K562 (cell line): ENCODE data around the gene STX1A. TPM values are rescaled to one million over a fixed set of nuclear protein-coding genes. Genes with fewer than 3 reads are reported as not detected.

Experiments used
- ATF7 ChIP-seq: fragments of 450-650 bp; IDR thresholded peaks from 2 replicates; pipeline ENCODE4 v1.7.1; 2014; ENCODE audit warnings: mild to moderate bottlenecking, moderate library complexity
- BHLHE40 ChIP-seq: IDR thresholded peaks from 2 replicates; pipeline ENCODE4 v1.6.1; 2011; ENCODE audit warnings: low read length, improper control_type of control experiment
- HMGN3 ChIP-seq: IDR thresholded peaks from 2 replicates; pipeline ENCODE4 v1.6.1; 2011; ENCODE audit warnings: borderline replicate concordance, low read depth, mild to moderate bottlenecking, mixed read lengths, low read length; ENCODE audit not compliant: insufficient read length; ENCODE audit errors: extremely low read depth
- MAFG ChIP-seq: fragments of 450-650 bp; conservative IDR thresholded peaks from 2 replicates; pipeline ENCODE4 v1.6.1; 2016; ENCODE audit warnings: missing genetic modification characterization, missing compliant biosample characterization
- POLR2AphosphoS5 ChIP-seq: IDR thresholded peaks from 2 replicates; pipeline ENCODE4 v1.6.1; 2011; ENCODE audit warnings: mild to moderate bottlenecking, low read depth, low read length, moderate library complexity; ENCODE audit not compliant: control insufficient read depth, insufficient read depth
- SNRNP70 ChIP-seq: fragments of 200-400 bp; formaldehyde crosslinking; optimal IDR thresholded peaks from 2 replicates; pipeline ENCODE3; 2017; ENCODE audit warnings: low read depth, low read length
- TEAD4 ChIP-seq, 2 experiments: sonication (generic) in 1 of 2; formaldehyde crosslinking in 1 of 2; IDR thresholded peaks; 2 replicates each; pipeline versions ENCODE4 v1.6.1 to v1.8.0; 2012 to 2022; ENCODE audit warnings: borderline replicate concordance in 1 of 2, inconsistent platforms in 1 of 2, low read length in 1 of 2, mild to moderate bottlenecking in 1 of 2, missing genetic modification reagents in 1 of 2
- ZNF436 ChIP-seq: fragments of 250-450, 450-650 bp; sonication (Bioruptor Pico); formaldehyde crosslinking; IDR thresholded peaks from 2 replicates; pipeline ENCODE4 v1.7.0; 2020; ENCODE audit warnings: mild to moderate bottlenecking
- ZNF644 ChIP-seq: fragments of 200-800 bp; sonication (Bioruptor generic); IDR thresholded peaks from 2 replicates; pipeline ENCODE4 v1.6.1; 2016; ENCODE audit warnings: low read depth, missing genetic modification characterization, missing compliant biosample characterization
- polyA plus RNA-seq, 8 experiments: library from polyadenylated mRNA; depleted of rRNA in 4 of 8; stranded (reverse) in 5 of 8; unstranded in 3 of 8; fragments of >200 nt; fragmentation: Nextera tagmentation in 2 of 8; fragmentation: Illumina TruSeq in 1 of 8; extraction: Ambion mirVana in 2 of 8; extraction: Trizol in 1 of 8; gene quantifications; 2 replicates each; pipeline versions ENCODE4 v1.2.1 to v1.2.3, GENCODE V29; 2011 to 2014; ENCODE audit warnings: inconsistent platforms in 1 of 8, missing spikeins in 1 of 8
- total RNA-seq, 7 experiments: library from RNA; depleted of rRNA in 6 of 7; stranded (reverse); fragments of >200 nt in 6 of 7; fragmentation: Illumina TruSeq in 2 of 7; extraction: Trizol in 2 of 7; gene quantifications; 2 replicates each; pipeline versions ENCODE4 v1.2.1 to v1.2.3, GENCODE V29; 2011 to 2021; ENCODE audit warnings: low replicate concordance in 1 of 7
- TF ChIP-seq, protein P1 (sequence below), 2 experiments: fragments of 450-650 bp; formaldehyde crosslinking in 1 of 2; IDR thresholded peaks; 2 replicates each; pipeline versions ENCODE4 v1.4.0 to v1.6.1; 2014 to 2020; ENCODE audit warnings: mild to moderate bottlenecking in 2 of 2, borderline replicate concordance in 1 of 2, low read depth in 1 of 2
- TF ChIP-seq, protein P2 (sequence below): fragments of 200-800 bp; sonication (Bioruptor generic); IDR thresholded peaks from 2 replicates; pipeline ENCODE4 v1.6.1; 2017; ENCODE audit warnings: missing genetic modification characterization, missing compliant biosample characterization
- TF ChIP-seq, protein P3 (sequence below): IDR thresholded peaks from 3 replicates; pipeline ENCODE4 v1.6.1; 2011; ENCODE audit warnings: borderline replicate concordance, mild to moderate bottlenecking, moderate library complexity; ENCODE audit not compliant: insufficient read length; ENCODE audit errors: extremely low read depth
- TF ChIP-seq, protein P4 (sequence below): fragments of 250-450 bp; sonication (Bioruptor Pico); IDR thresholded peaks from 2 replicates; pipeline ENCODE4 v1.8.0; 2021; ENCODE audit warnings: moderate library complexity, mild to moderate bottlenecking, inconsistent platforms

The STX1A gene
- total and polyA plus RNA-seq, 9 of the 15 experiments (the other 6 are each of a cell fraction or from before 2014, with no cell fraction given) = 0.04 to 15.1 (median 6.3) TPM

DNA sequence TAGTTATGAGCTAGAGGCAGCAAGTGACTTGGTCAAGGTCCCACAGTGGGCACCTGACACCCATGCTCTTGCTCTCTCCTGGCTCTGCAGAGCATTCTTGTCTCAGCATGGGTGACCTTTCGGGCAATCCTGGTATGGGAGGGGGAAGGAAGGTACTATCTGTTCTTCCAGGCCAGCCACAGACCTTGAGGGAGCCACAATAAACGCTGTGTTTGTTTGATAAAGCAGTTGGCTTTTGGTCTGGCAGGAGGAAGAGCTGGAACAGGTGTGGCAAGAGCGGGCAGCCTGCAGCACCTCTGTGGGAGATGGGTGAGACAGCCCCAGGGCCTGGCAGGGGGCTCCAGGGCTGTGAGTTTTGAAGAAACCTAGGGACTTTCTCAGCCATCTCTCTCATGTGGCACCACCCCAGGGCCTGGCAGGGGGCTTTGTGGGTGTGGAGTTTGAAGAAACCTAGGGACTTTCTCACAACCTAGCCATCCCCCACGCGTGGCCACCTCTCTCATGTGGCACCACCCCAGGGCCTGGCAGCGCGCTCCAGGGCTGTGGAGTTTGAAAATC, 39.2 kb upstream of the STX1A start (continued):
- TF ChIP-seq, protein P1, sequence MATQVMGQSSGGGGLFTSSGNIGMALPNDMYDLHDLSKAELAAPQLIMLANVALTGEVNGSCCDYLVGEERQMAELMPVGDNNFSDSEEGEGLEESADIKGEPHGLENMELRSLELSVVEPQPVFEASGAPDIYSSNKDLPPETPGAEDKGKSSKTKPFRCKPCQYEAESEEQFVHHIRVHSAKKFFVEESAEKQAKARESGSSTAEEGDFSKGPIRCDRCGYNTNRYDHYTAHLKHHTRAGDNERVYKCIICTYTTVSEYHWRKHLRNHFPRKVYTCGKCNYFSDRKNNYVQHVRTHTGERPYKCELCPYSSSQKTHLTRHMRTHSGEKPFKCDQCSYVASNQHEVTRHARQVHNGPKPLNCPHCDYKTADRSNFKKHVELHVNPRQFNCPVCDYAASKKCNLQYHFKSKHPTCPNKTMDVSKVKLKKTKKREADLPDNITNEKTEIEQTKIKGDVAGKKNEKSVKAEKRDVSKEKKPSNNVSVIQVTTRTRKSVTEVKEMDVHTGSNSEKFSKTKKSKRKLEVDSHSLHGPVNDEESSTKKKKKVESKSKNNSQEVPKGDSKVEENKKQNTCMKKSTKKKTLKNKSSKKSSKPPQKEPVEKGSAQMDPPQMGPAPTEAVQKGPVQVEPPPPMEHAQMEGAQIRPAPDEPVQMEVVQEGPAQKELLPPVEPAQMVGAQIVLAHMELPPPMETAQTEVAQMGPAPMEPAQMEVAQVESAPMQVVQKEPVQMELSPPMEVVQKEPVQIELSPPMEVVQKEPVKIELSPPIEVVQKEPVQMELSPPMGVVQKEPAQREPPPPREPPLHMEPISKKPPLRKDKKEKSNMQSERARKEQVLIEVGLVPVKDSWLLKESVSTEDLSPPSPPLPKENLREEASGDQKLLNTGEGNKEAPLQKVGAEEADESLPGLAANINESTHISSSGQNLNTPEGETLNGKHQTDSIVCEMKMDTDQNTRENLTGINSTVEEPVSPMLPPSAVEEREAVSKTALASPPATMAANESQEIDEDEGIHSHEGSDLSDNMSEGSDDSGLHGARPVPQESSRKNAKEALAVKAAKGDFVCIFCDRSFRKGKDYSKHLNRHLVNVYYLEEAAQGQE (IDR thresholded peaks at IDR 0.05; ENCODE audit: borderline replicate concordance) = no peak
- TF ChIP-seq, protein P1 (CRISPR knock-in tag; IDR thresholded peaks at IDR 0.05; ENCODE audit: low read depth) = no peak
- no peak for TF ChIP-seq BHLHE40
- peak; percentile 29 for TF ChIP-seq HMGN3
- no peak for TF ChIP-seq ZNF436 (CRISPR knock-in tag)
- TF ChIP-seq POLR2AphosphoS5 = peak; percentile 78
- TF ChIP-seq, protein P2, sequence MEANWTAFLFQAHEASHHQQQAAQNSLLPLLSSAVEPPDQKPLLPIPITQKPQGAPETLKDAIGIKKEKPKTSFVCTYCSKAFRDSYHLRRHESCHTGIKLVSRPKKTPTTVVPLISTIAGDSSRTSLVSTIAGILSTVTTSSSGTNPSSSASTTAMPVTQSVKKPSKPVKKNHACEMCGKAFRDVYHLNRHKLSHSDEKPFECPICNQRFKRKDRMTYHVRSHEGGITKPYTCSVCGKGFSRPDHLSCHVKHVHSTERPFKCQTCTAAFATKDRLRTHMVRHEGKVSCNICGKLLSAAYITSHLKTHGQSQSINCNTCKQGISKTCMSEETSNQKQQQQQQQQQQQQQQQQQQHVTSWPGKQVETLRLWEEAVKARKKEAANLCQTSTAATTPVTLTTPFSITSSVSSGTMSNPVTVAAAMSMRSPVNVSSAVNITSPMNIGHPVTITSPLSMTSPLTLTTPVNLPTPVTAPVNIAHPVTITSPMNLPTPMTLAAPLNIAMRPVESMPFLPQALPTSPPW (CRISPR knock-in tag) = peak; percentile 41; the same call in 1 of the 2 replicates
- no peak for TF ChIP-seq MAFG
- TF ChIP-seq, protein P3, sequence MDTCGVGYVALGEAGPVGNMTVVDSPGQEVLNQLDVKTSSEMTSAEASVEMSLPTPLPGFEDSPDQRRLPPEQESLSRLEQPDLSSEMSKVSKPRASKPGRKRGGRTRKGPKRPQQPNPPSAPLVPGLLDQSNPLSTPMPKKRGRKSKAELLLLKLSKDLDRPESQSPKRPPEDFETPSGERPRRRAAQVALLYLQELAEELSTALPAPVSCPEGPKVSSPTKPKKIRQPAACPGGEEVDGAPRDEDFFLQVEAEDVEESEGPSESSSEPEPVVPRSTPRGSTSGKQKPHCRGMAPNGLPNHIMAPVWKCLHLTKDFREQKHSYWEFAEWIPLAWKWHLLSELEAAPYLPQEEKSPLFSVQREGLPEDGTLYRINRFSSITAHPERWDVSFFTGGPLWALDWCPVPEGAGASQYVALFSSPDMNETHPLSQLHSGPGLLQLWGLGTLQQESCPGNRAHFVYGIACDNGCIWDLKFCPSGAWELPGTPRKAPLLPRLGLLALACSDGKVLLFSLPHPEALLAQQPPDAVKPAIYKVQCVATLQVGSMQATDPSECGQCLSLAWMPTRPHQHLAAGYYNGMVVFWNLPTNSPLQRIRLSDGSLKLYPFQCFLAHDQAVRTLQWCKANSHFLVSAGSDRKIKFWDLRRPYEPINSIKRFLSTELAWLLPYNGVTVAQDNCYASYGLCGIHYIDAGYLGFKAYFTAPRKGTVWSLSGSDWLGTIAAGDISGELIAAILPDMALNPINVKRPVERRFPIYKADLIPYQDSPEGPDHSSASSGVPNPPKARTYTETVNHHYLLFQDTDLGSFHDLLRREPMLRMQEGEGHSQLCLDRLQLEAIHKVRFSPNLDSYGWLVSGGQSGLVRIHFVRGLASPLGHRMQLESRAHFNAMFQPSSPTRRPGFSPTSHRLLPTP = no peak
- TF ChIP-seq ZNF644 (tag) = no peak
- no peak for TF ChIP-seq SNRNP70
- TF ChIP-seq TEAD4 (IDR thresholded peaks at IDR 0.05; ENCODE audit: low read length) = peak; percentile 90
- TF ChIP-seq TEAD4 (CRISPR knock-in tag; IDR thresholded peaks at IDR 0.05; ENCODE audit: borderline replicate concordance) = no peak
- TF ChIP-seq, protein P4, sequence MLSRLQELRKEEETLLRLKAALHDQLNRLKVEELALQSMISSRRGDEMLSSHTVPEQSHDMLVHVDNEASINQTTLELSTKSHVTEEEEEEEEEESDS = no peak
- TF ChIP-seq ATF7 = no peak
